A673 (cell line): ENCODE data around the gene EXOG. TPM values are rescaled to one million over a fixed set of nuclear protein-coding genes. Genes with fewer than 3 reads are reported as not detected.

Experiments
- BruUV-seq: library from RNA; stranded (reverse); fragments of 400-500 nt; replicated peaks from 2 replicates; lab custom pipeline; 2021; lab: Mats Ljungman, UMichigan
- CTCF ChIA-PET: fragments of 300-600 bp; sonication (Branson Sonifier 250); formaldehyde crosslinking; loops from one replicate; lab custom pipeline; 2022; ENCODE audit warnings: antibody characterized with exemption; lab: Charles Lee
- POLR2A ChIA-PET: fragments of 300-600 bp; sonication (Branson Sonifier 250); formaldehyde crosslinking; loops from one replicate; lab custom pipeline; 2022; ENCODE audit warnings: antibody characterized with exemption; ENCODE audit not compliant: low non-redundant PET; lab: Charles Lee
- DNase-seq: peaks from one replicate; pipeline ENCODE4 v3.0.0-alpha.2; 2015; ENCODE audit warnings: low spot score
- H3K27ac ChIP-seq: fragments of 200-600 bp; sonication (generic); 2 replicates; pipeline ENCODE4 v1.5.1; 2016; ENCODE audit warnings: mixed run types, low read depth, mild to moderate bottlenecking, mixed read lengths, antibody characterized with exemption, low read length; ENCODE audit not compliant: poor library complexity, severe bottlenecking
- H3K27me3 ChIP-seq: fragments of 200-600 bp; sonication (generic); replicated peaks from 2 replicates; pipeline ENCODE4 v1.6.1; 2017; ENCODE audit warnings: mixed run types, low read depth, mild to moderate bottlenecking, mixed read lengths, antibody characterized with exemption, low read length; ENCODE audit not compliant: insufficient read depth, poor library complexity
- H3K36me3 ChIP-seq: fragments of 200-600 bp; sonication (generic); 2 replicates; pipeline ENCODE4 v1.6.1; 2016; ENCODE audit warnings: mixed run types, mild to moderate bottlenecking, mixed read lengths, antibody characterized with exemption, low read length; ENCODE audit not compliant: insufficient read depth, poor library complexity, severe bottlenecking
- H3K4me1 ChIP-seq: fragments of 200-600 bp; sonication (generic); 2 replicates; pipeline ENCODE4 v1.6.1; 2017; ENCODE audit warnings: mixed run types, mild to moderate bottlenecking, mixed read lengths, antibody characterized with exemption, low read length; ENCODE audit not compliant: insufficient read depth, poor library complexity, severe bottlenecking
- H3K4me3 ChIP-seq: fragments of 200-600 bp; sonication (generic); 2 replicates; pipeline ENCODE4 v1.5.1; 2016; ENCODE audit warnings: low read depth, mixed run types, mild to moderate bottlenecking, mixed read lengths, low read length; ENCODE audit not compliant: poor library complexity, severe bottlenecking
- H3K9me3 ChIP-seq: fragments of 200-600 bp; sonication (generic); 2 replicates; pipeline ENCODE4 v1.6.1; 2016; ENCODE audit warnings: mixed run types, low read depth, mild to moderate bottlenecking, mixed read lengths, antibody characterized with exemption, low read length; ENCODE audit not compliant: poor library complexity, severe bottlenecking
- CTCF ChIP-seq: fragments of 300-800, 200-600 bp; sonication (generic); conservative IDR thresholded peaks from 2 replicates; pipeline ENCODE4 v1.5.1; 2017; ENCODE audit warnings: low read depth, mild to moderate bottlenecking, antibody characterized with exemption, low read length, moderate library complexity, mixed read lengths
- EZH2 ChIP-seq: fragments of 200-600 bp; sonication (generic); IDR thresholded peaks from 2 replicates; pipeline ENCODE4 v1.6.1; 2017; ENCODE audit warnings: borderline replicate concordance, low read depth, mild to moderate bottlenecking, mixed read lengths, antibody characterized with exemption, low read length; ENCODE audit not compliant: poor library complexity, severe bottlenecking
- intact Hi-C: fragments of 100-400 bp; cut with micrococcal nuclease; formaldehyde crosslinking; loops from one replicate; pipeline ENCODE4 v1.10.0; 2022; ENCODE audit not compliant: unreplicated experiment
- total RNA-seq: library from RNA; stranded (reverse); gene quantifications from 2 replicates; pipeline ENCODE4 v1.2.3, GENCODE V29; 2021

The EXOG gene
- total RNA-seq, 1 experiment from 2014 or later, result 12.4 TPM

- ChIA-PET POLR2A (no interaction called here), CTCF (no interaction called here)
- no peak for TF ChIP-seq EZH2
- no peak for TF ChIP-seq CTCF
- H3K36me3 ChIP-seq, result no peaks in the 10 kb centered on the region
- H3K27me3 ChIP-seq, result no peaks in the 10 kb centered on the region
- no peak overlapping the region for H3K27ac ChIP-seq
- H3K9me3 ChIP-seq, result no peaks in the 10 kb centered on the region
- intact Hi-C loops, result no loop called here
- H3K4me3 ChIP-seq, result no peak overlapping the region
- no peaks in the 10 kb centered on the region for H3K4me1 ChIP-seq
- no TSS peak for BruUV-seq
- no peak for DNase-seq
Measured at GRCh38 chr3:38515367-38515766, 19.2 kb downstream of the EXOG start.

DNA sequence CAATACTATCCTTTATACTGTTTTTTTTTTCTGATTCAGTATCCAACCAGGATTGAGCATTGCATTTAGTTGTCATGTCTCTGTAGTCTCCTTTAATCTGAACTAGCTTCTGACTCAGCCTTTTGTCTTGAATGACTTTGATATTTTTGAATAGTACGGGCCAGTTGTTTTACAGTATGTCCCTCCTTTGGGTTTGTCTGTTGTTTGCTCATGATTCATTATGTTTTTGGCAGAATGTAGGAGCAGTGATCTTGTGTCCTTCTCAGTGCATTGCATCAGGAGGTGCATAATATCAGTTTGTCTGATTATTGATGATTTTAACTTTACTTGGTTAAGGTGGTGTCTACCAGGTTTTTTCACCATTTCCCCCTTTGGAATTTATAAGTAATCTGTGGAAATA lies 20.5 kb downstream of the EXOG start:
- intact Hi-C loops, result no loop called here

GRCh38 chr3:38519000-38519399 lies 22.9 kb downstream of the EXOG start:
- Histone ChIP-seq H3K36me3 (no peaks in the 10 kb centered on the region), H3K4me1 (no peaks in the 10 kb centered on the region), H3K9me3 (no peaks in the 10 kb centered on the region), H3K27me3 (no peaks in the 10 kb centered on the region), H3K4me3 (no peak overlapping the region), H3K27ac (no peak overlapping the region)
- no TSS peak for BruUV-seq
- TF ChIP-seq CTCF (no peak), EZH2 (no peak)
- intact Hi-C loops, result no loop called here
- DNase-seq, result no peak
- ChIA-PET CTCF (no interaction called here), POLR2A (no interaction called here)

More for the DNA sequence above, 20.5 kb downstream of the EXOG start:
- Histone ChIP-seq H3K36me3 (no peaks in the 10 kb centered on the region), H3K9me3 (no peaks in the 10 kb centered on the region), H3K27ac (no peak overlapping the region), H3K4me1 (no peaks in the 10 kb centered on the region), H3K27me3 (no peaks in the 10 kb centered on the region), H3K4me3 (no peak overlapping the region)
- TF ChIP-seq CTCF, result no peak
- no peak for TF ChIP-seq EZH2
- no TSS peak for BruUV-seq
- ChIA-PET CTCF (no interaction called here), POLR2A (no interaction called here)
- no peak for DNase-seq
